HG02981 (cell line): Measurements from ENCODE around the gene CCSER1.

Experiments used
- ATAC-seq: cut with Tn5 transposase; IDR thresholded peaks from one replicate; pipeline ENCODE4 v1.9.1; 2021; ENCODE audit warnings: mild to moderate bottlenecking, moderate library complexity; ENCODE audit not compliant: unreplicated experiment

Gene CCSER1

GRCh38 chr4:90127223-90127705 lies at the start of gene CCSER1:
Gene CCSER1, plus strand, starts transcription at chr4:90127394.
- ATAC-seq = peak; percentile 73

GRCh38 chr4:90078440-90078839 lies 48.8 kb upstream of the CCSER1 start:
- peak; percentile 77 for ATAC-seq

GRCh38 chr4:90080116-90080515 lies 47.1 kb upstream of the CCSER1 start:
- no peak for ATAC-seq

GRCh38 chr4:90081432-90082144 lies 45.6 kb upstream of the CCSER1 start:
- ATAC-seq = no peak

GRCh38 chr4:90082449-90082848 lies 44.7 kb upstream of the CCSER1 start:
- ATAC-seq = no peak

GRCh38 chr4:90084277-90084966 lies 42.8 kb upstream of the CCSER1 start:
- ATAC-seq = no peak

- no peak for ATAC-seq
Measured at GRCh38 chr4:90084967-90085295, 42.3 kb upstream of the CCSER1 start.

GRCh38 chr4:90093526-90093925 lies 33.7 kb upstream of the CCSER1 start:
- ATAC-seq = no peak

GRCh38 chr4:90095000-90095399 lies 32.2 kb upstream of the CCSER1 start:
- no peak for ATAC-seq

GRCh38 chr4:90099812-90100211 lies 27.4 kb upstream of the CCSER1 start:
- ATAC-seq = peak; percentile 81

- no peak for ATAC-seq
Measured at GRCh38 chr4:90103991-90104390, 23.2 kb upstream of the CCSER1 start.

GRCh38 chr4:90105274-90105673 lies 21.9 kb upstream of the CCSER1 start:
- ATAC-seq = no peak

GRCh38 chr4:90112715-90113114 lies 14.5 kb upstream of the CCSER1 start:
- no peak for ATAC-seq

GRCh38 chr4:90113881-90114457 lies 13.2 kb upstream of the CCSER1 start:
- ATAC-seq = no peak

GRCh38 chr4:90118527-90119195 lies 8.5 kb upstream of the CCSER1 start:
- ATAC-seq = peak; percentile 80

GRCh38 chr4:90120037-90120436 lies 7.2 kb upstream of the CCSER1 start:
- ATAC-seq = no peak

- ATAC-seq = no peak
Measured at GRCh38 chr4:90120815-90121214, 6.4 kb upstream of the CCSER1 start.

GRCh38 chr4:90121676-90122354 lies 5.4 kb upstream of the CCSER1 start:
- ATAC-seq = no peak

GRCh38 chr4:90122355-90122748 lies 4.8 kb upstream of the CCSER1 start:
- ATAC-seq = no peak

- no peak for ATAC-seq
Measured at GRCh38 chr4:90124276-90124675, 2.9 kb upstream of the CCSER1 start.

- ATAC-seq = no peak
Measured at GRCh38 chr4:90126805-90127204, 389 bp upstream of the CCSER1 start.
